PC-3 (cell line): ENCODE data around the gene MS4A4E.

Experiments
- EZH2 ChIP-seq: fragments of 300-600 bp; sonication (generic); IDR thresholded peaks from one replicate; pipeline ENCODE4 v1.6.1; 2017; ENCODE audit warnings: antibody characterized with exemption, mild to moderate bottlenecking, low read length; ENCODE audit not compliant: unreplicated experiment
- EZH2phosphoT487 ChIP-seq: fragments of 300-600 bp; sonication (generic); IDR thresholded peaks from 2 replicates; pipeline ENCODE4 v1.6.1; 2018; ENCODE audit warnings: mild to moderate bottlenecking, antibody characterized with exemption, low read length, borderline replicate concordance
- TF ChIP-seq, protein P1 (sequence below): fragments of 300-600 bp; sonication (generic); conservative IDR thresholded peaks from 2 replicates; pipeline ENCODE4 v1.5.1; 2017; ENCODE audit warnings: antibody characterized with exemption, low read depth, mild to moderate bottlenecking, low read length

GRCh38 chr11:60265373-60266214 lies 22.7 kb upstream of the MS4A4E start:
- TF ChIP-seq, protein P1, sequence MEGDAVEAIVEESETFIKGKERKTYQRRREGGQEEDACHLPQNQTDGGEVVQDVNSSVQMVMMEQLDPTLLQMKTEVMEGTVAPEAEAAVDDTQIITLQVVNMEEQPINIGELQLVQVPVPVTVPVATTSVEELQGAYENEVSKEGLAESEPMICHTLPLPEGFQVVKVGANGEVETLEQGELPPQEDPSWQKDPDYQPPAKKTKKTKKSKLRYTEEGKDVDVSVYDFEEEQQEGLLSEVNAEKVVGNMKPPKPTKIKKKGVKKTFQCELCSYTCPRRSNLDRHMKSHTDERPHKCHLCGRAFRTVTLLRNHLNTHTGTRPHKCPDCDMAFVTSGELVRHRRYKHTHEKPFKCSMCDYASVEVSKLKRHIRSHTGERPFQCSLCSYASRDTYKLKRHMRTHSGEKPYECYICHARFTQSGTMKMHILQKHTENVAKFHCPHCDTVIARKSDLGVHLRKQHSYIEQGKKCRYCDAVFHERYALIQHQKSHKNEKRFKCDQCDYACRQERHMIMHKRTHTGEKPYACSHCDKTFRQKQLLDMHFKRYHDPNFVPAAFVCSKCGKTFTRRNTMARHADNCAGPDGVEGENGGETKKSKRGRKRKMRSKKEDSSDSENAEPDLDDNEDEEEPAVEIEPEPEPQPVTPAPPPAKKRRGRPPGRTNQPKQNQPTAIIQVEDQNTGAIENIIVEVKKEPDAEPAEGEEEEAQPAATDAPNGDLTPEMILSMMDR = peak; percentile 90
- TF ChIP-seq EZH2 (no peak), EZH2phosphoT487 (no peak)
